ENCODE data around the gene TOPBP1. TPM values are rescaled to one million over a fixed set of nuclear protein-coding genes. Genes with fewer than 3 reads are reported as not detected.

Gene TOPBP1
- total RNA-seq, 1 experiment from 2014 or later: 51.5 TPM

GRCh38 chr3:133570139-133570936, 91.4 kb downstream of the TOPBP1 start:
- H3K27ac Mint-ChIP-seq: no peak overlapping the region
- peaks cover 20 to 21% of the 10 kb centered on the region in 2 experiments for H3K4me1 Mint-ChIP-seq
- no peak overlapping the region for H3K9ac ChIP-seq (ENCODE audit: extremely low read depth, insufficient read length, low read length)
- no peak overlapping the region for H2BK20ac ChIP-seq (ENCODE audit: low read depth, low read length, poor library complexity, severe bottlenecking)
- H4K91ac ChIP-seq (ENCODE audit: insufficient read length, low read depth, low read length): no peak overlapping the region
- H3K4me1 ChIP-seq (ENCODE audit: insufficient read depth, low read length): no peaks in the 10 kb centered on the region
- no peak overlapping the region for H3K4me3 Mint-ChIP-seq
- no peak for DNase-seq
- no peak overlapping the region for H2BK15ac ChIP-seq (ENCODE audit: low read depth, low read length)
- WGBS (ENCODE audit: extremely low coverage, insufficient read length, low lambda C conversion rate): no CpG with 5 or more reads among the region's 5 CpGs
- no peaks in the 10 kb centered on the region for H3K9me3 Mint-ChIP-seq
- H2BK5ac ChIP-seq (ENCODE audit: insufficient read length, low read length): no peak overlapping the region
- no peak overlapping the region for H4K8ac ChIP-seq (replicated peaks; ENCODE audit: insufficient read length, low read depth, low read length)
- H3K79me1 ChIP-seq (ENCODE audit: insufficient read depth, low read depth, low read length, poor library complexity, severe bottlenecking): no peaks in the 10 kb centered on the region
- peaks cover 8 to 9% (median 8%) of the 10 kb centered on the region in 3 experiments; a peak in 6 of 7 replicates for H3K36me3 Mint-ChIP-seq (ENCODE audit: insufficient read depth in 1 of 3, low read depth in 3 of 3)
- H2AFZ ChIP-seq (ENCODE audit: low read length): no peak overlapping the region
- H3K18ac ChIP-seq (ENCODE audit: insufficient read length, low read depth, low read length): no peak overlapping the region
- no peaks in the 10 kb centered on the region for H3K27me3 ChIP-seq (ENCODE audit: insufficient read depth, low read length)
- H4K20me1 ChIP-seq (ENCODE audit: control insufficient read depth, insufficient read depth, insufficient read length): no peaks in the 10 kb centered on the region
- no peak overlapping the region for H3K4me2 ChIP-seq (ENCODE audit: insufficient read depth, insufficient read length, low read length)
- no peak overlapping the region for H3K4ac ChIP-seq (ENCODE audit: low read depth, low read length)
- H3T11ph ChIP-seq (ENCODE audit: low read length): no peak overlapping the region
- H3K56ac ChIP-seq (ENCODE audit: insufficient read length, low read depth, low read length): no peak overlapping the region
- H3K23ac ChIP-seq (ENCODE audit: insufficient read length, low read depth, low read length): no peak overlapping the region
- no peak overlapping the region for H2AK5ac ChIP-seq (ENCODE audit: insufficient read length, low read length)
- no peaks in the 10 kb centered on the region for H3K23me2 ChIP-seq (ENCODE audit: insufficient read length, low read depth, low read length, poor library complexity, severe bottlenecking)
- TF ChIP-seq CTCF (conservative IDR thresholded peaks at IDR 0.05): no peak
- no peaks in the 10 kb centered on the region for H3K9me3 ChIP-seq (ENCODE audit: control insufficient read depth, low read depth, low read length)
- H3K27ac ChIP-seq (ENCODE audit: insufficient read length, low read depth, low read length): no peak overlapping the region
- H3K79me2 ChIP-seq (ENCODE audit: insufficient read depth, low read length): peaks cover 10% of the 10 kb centered on the region
- H3K14ac ChIP-seq (ENCODE audit: insufficient read depth, low read length): no peak overlapping the region
- no peak overlapping the region for H2BK12ac ChIP-seq (ENCODE audit: insufficient read length, low read depth, low read length)
- no peak overlapping the region for H2BK120ac ChIP-seq (ENCODE audit: low read depth, low read length, poor library complexity, severe bottlenecking)
- H4K5ac ChIP-seq (ENCODE audit: insufficient read length, low read depth, low read length): no peak overlapping the region
- H3K27me3 Mint-ChIP-seq (ENCODE audit: low read depth): no peaks in the 10 kb centered on the region

Measured in H9 (cell line).